Smooth muscle cell (in vitro differentiated cells): Measurements from ENCODE around the gene MED1. TPM values are rescaled to one million over a fixed set of nuclear protein-coding genes. Genes with fewer than 3 reads are reported as not detected.
A peak's percentile ranks its signal among the peaks of the same experiment; 100 is the strongest.
"Not testable (repeated sequence)": the region's sequence is repeated elsewhere in the genome, so short reads cannot be mapped to it uniquely, and the experiment has no call there.

ENCODE experiments used
- DNase-seq: peaks from one replicate; lab custom pipeline; 2025; ENCODE audit not compliant: unreplicated experiment; lab: John Stamatoyannopoulos, UW
- H2AFZ ChIP-seq: fragments of 200-600 bp; sonication (generic); 2 replicates; pipeline ENCODE4 v1.6.0; 2016; ENCODE audit warnings: antibody characterized with exemption, low read depth, mild to moderate bottlenecking
- H3F3A ChIP-seq: fragments of 200-600 bp; sonication (generic); 2 replicates; pipeline ENCODE4 v1.6.0; 2017; ENCODE audit warnings: antibody characterized with exemption, low read depth
- H3K27ac ChIP-seq: fragments of 200-600 bp; sonication (generic); 2 replicates; pipeline ENCODE4 v1.5.1; 2016; ENCODE audit warnings: low read depth, mild to moderate bottlenecking
- H3K27me3 ChIP-seq: fragments of 200-600 bp; sonication (generic); 2 replicates; pipeline ENCODE4 v1.6.1; 2016; ENCODE audit warnings: low read depth, mild to moderate bottlenecking
- H3K36me3 ChIP-seq: fragments of 200-600 bp; sonication (generic); 2 replicates; pipeline ENCODE4 v1.5.1; 2016; ENCODE audit warnings: low read depth
- H3K4me1 ChIP-seq: fragments of 200-600 bp; sonication (generic); 2 replicates; pipeline ENCODE4 v1.5.1; 2016; ENCODE audit warnings: low read depth
- H3K4me2 ChIP-seq: fragments of 200-600 bp; sonication (generic); 2 replicates; pipeline ENCODE4 v1.6.0; 2016; ENCODE audit warnings: mild to moderate bottlenecking
- H3K4me3 ChIP-seq: fragments of 200-600 bp; sonication (generic); 2 replicates; pipeline ENCODE4 v1.5.1; 2016; ENCODE audit warnings: mild to moderate bottlenecking
- H3K79me2 ChIP-seq: fragments of 200-600 bp; sonication (generic); 2 replicates; pipeline ENCODE4 v1.6.0; 2016; ENCODE audit warnings: low read depth, mild to moderate bottlenecking
- H3K9ac ChIP-seq: fragments of 200-600 bp; sonication (generic); 2 replicates; pipeline ENCODE4 v1.6.0; 2016; ENCODE audit warnings: low read depth
- H3K9me3 ChIP-seq: fragments of 200-600 bp; sonication (generic); replicated peaks from 2 replicates; pipeline ENCODE4 v1.5.1; 2016; ENCODE audit warnings: low read depth
- H4K20me1 ChIP-seq: fragments of 200-600 bp; sonication (generic); 2 replicates; pipeline ENCODE4 v1.6.0; 2016; ENCODE audit warnings: low read depth
- WGBS: methylation state at CpG from one replicate; pipeline ENCODE4 v1.1.7; 2016; ENCODE audit warnings: low lambda C conversion rate; 5-methylcytosine and 5-hydroxymethylcytosine counted together
- polyA plus RNA-seq: library from polyadenylated mRNA; unstranded; fragments of >200 nt; fragmentation: Nextera tagmentation; extraction: Ambion mirVana; gene quantifications from 2 replicates; pipeline ENCODE4 v1.2.1, GENCODE V29; 2016
- total RNA-seq: library from RNA; depleted of rRNA; stranded (reverse); fragments of >200 nt; gene quantifications from 2 replicates; pipeline ENCODE4 v1.2.3, GENCODE V29; 2014
- TF ChIP-seq, protein P1 (sequence below): fragments of 200-600 bp; sonication (generic); IDR thresholded peaks from 2 replicates; pipeline ENCODE4 v1.5.1; 2017; ENCODE audit warnings: borderline replicate concordance, mild to moderate bottlenecking, antibody characterized with exemption; ENCODE audit not compliant: insufficient read depth, poor library complexity, severe bottlenecking

MED1 gene, protein sequence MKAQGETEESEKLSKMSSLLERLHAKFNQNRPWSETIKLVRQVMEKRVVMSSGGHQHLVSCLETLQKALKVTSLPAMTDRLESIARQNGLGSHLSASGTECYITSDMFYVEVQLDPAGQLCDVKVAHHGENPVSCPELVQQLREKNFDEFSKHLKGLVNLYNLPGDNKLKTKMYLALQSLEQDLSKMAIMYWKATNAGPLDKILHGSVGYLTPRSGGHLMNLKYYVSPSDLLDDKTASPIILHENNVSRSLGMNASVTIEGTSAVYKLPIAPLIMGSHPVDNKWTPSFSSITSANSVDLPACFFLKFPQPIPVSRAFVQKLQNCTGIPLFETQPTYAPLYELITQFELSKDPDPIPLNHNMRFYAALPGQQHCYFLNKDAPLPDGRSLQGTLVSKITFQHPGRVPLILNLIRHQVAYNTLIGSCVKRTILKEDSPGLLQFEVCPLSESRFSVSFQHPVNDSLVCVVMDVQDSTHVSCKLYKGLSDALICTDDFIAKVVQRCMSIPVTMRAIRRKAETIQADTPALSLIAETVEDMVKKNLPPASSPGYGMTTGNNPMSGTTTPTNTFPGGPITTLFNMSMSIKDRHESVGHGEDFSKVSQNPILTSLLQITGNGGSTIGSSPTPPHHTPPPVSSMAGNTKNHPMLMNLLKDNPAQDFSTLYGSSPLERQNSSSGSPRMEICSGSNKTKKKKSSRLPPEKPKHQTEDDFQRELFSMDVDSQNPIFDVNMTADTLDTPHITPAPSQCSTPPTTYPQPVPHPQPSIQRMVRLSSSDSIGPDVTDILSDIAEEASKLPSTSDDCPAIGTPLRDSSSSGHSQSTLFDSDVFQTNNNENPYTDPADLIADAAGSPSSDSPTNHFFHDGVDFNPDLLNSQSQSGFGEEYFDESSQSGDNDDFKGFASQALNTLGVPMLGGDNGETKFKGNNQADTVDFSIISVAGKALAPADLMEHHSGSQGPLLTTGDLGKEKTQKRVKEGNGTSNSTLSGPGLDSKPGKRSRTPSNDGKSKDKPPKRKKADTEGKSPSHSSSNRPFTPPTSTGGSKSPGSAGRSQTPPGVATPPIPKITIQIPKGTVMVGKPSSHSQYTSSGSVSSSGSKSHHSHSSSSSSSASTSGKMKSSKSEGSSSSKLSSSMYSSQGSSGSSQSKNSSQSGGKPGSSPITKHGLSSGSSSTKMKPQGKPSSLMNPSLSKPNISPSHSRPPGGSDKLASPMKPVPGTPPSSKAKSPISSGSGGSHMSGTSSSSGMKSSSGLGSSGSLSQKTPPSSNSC (N-terminal part only)
- total RNA-seq (20.7 and 25.3 TPM in 2 replicates), polyA plus RNA-seq (9.5 and 11.2 TPM in 2 replicates)

DNA sequence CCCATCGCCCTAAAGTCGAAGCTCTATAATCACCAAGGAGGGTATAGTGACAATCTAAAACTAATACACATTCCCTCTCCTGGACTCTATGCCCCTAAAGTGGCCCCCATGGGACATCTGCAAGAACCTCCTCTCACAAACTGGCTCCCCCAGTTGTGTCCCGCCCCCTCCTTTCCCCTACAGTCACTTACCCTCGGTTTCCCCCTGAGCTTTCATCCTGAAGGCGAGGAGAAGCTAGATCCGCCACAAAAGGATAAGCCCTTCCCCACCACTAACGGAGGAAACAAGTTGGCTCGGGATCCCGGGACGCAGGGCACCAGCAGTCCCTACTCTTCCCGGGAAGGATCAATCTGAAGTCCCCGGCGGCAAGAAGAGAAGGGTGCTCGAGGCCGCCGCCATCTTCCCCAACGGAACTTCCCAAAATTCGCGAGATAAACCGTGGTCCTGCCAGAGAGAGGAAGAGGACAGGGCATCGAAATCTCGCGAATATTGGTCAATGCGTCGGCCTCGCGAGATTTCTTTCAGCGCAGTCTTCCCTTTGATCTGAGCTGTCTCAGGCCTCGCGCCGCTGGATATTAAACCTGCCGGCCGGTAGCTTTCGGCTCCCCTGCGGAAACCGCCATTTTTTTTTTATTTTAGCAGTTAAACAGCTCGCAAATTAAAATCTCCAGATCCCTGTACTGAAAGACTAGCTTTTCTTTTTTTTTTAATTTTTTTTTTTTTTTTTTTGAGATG, at the start of gene MED1:
TSS of gene MED1 (minus strand) at position 417 of the 735 bp plus-strand sequence. CDS start at position 216, 201 bp downstream.
- peaks cover 46% of the 10 kb centered on the region for H3K79me2 ChIP-seq
- WGBS: 1% methylated on average over 37 of the region's 37 CpGs
- H3K4me1 ChIP-seq: peaks cover 5% of the 10 kb centered on the region
- TF ChIP-seq, protein P1, sequence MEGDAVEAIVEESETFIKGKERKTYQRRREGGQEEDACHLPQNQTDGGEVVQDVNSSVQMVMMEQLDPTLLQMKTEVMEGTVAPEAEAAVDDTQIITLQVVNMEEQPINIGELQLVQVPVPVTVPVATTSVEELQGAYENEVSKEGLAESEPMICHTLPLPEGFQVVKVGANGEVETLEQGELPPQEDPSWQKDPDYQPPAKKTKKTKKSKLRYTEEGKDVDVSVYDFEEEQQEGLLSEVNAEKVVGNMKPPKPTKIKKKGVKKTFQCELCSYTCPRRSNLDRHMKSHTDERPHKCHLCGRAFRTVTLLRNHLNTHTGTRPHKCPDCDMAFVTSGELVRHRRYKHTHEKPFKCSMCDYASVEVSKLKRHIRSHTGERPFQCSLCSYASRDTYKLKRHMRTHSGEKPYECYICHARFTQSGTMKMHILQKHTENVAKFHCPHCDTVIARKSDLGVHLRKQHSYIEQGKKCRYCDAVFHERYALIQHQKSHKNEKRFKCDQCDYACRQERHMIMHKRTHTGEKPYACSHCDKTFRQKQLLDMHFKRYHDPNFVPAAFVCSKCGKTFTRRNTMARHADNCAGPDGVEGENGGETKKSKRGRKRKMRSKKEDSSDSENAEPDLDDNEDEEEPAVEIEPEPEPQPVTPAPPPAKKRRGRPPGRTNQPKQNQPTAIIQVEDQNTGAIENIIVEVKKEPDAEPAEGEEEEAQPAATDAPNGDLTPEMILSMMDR: no peak
- peak within 1 kb of the TSS; percentile 99 for H2AFZ ChIP-seq
- no peaks in the 10 kb centered on the region for H4K20me1 ChIP-seq
- peak within 1 kb of the TSS; percentile 87 for H3K4me2 ChIP-seq
- no peaks in the 10 kb centered on the region for H3K9me3 ChIP-seq
- peak within 1 kb of the TSS; percentile 98 for H3K27ac ChIP-seq
- H3K9ac ChIP-seq: peak within 1 kb of the TSS; percentile 100
- H3K27me3 ChIP-seq: no peaks in the 10 kb centered on the region
- H3K36me3 ChIP-seq: no peaks in the 10 kb centered on the region
- DNase-seq: peak; percentile 55
- H3K4me3 ChIP-seq: peak within 1 kb of the TSS; percentile 98
- H3F3A ChIP-seq: peaks cover 5% of the 10 kb centered on the region

DNA sequence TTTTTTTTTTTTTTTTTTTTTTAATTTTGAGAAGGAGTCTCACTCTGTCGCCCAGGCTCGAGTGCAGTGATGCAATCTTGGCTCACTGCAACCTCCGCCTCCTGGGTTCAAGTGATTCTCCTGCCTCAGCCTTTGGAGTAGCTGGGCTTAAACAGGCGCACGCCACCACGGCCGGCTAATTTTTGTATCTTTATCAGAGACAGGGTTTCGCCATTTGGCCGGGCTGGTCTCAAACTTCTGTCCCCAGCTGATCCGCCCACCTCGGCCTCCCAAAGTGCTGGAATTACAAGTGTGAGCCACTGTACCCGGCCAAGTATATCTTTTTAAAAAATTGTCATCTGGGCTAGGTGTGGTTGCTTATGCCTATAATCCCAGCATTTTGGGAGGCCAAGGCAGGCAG, 45.9 kb upstream of the MED1 start:
- not testable (repeated sequence) for H3K4me3 ChIP-seq, H3K27ac ChIP-seq, DNase-seq, H3K4me1 ChIP-seq, H3K79me2 ChIP-seq, H3K4me2 ChIP-seq, H3K9ac ChIP-seq, H3K9me3 ChIP-seq, H3K27me3 ChIP-seq, H3F3A ChIP-seq, H2AFZ ChIP-seq
- Histone ChIP-seq H4K20me1 (peaks cover 10% of the 10 kb centered on the region), H3K36me3 (peaks cover 27% of the 10 kb centered on the region)
- WGBS: 98% methylated on average over 11 of the region's 12 CpGs

DNA sequence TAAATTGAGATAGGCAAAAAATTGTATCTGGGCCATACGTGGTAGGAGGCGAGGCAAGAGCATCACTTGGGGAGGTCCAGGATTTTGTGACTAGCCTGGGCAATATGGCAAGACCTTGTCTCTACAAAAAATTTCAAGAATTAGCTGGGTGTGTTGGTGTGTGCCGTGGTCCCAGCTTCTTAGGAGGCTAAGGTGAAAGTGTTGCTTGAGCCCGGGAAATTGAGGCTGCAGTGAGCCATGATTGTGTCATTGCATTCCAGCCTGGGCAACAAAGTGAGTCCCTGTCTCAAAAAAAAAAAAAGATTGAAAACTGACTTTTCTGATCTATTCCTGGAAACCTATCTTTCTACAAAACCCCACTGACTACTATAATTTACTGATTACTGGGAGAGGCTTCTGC, 36.9 kb upstream of the MED1 start:
- peaks cover 14% of the 10 kb centered on the region for H3K36me3 ChIP-seq
- TF ChIP-seq, protein P1: no peak
- DNase-seq: no peak

DNA sequence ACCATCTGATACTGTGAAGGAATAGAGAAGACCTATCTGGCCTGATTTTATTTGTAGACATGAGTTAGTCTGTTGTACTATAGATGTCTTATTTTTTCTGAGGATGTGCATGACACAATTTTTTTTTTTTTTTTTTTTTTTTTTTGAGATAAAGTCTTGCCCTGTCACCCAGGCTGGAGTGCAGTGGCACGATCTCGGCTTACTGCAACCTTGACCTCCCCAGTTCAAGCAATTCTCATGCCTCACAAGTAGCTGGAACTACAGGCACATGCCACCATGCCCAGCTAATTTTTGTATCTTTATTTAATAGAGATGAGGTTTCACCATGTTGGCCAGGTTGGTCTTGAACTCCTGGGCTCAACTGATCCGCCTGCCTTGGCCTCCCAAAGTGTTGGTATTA, 36.4 kb upstream of the MED1 start:
- Histone ChIP-seq H3K79me2 (peaks cover 26% of the 10 kb centered on the region), H3K36me3 (peaks cover 10% of the 10 kb centered on the region), H4K20me1 (peaks cover 62% of the 10 kb centered on the region)
- H3K9ac ChIP-seq, H3K27ac ChIP-seq, H3K27me3 ChIP-seq, H3K4me2 ChIP-seq, H3K4me3 ChIP-seq, H3K9me3 ChIP-seq, H2AFZ ChIP-seq, H3F3A ChIP-seq, H3K4me1 ChIP-seq, DNase-seq: not testable (repeated sequence)
- 100% methylated on average over 3 of the region's 3 CpGs for WGBS

More for the DNA sequence above, 36.9 kb upstream of the MED1 start:
- Histone ChIP-seq H3F3A (peaks cover 8% of the 10 kb centered on the region), H3K4me3 (no peak overlapping the region), H3K4me1 (no peaks in the 10 kb centered on the region), H4K20me1 (peaks cover 60% of the 10 kb centered on the region), H3K27me3 (no peaks in the 10 kb centered on the region), H3K27ac (no peak overlapping the region), H3K9ac (no peak overlapping the region), H3K9me3 (no peaks in the 10 kb centered on the region), H3K4me2 (no peak overlapping the region), H2AFZ (no peak overlapping the region), H3K79me2 (peaks cover 26% of the 10 kb centered on the region)
- WGBS: 77% methylated on average over 4 of the region's 4 CpGs
